Hepatocyte (in vitro differentiated cells): ENCODE measurements around the gene ZNF697.

ENCODE experiments used
- CTCF ChIP-seq: fragments of 200-600 bp; sonication (generic); IDR thresholded peaks from 2 replicates; pipeline ENCODE4 v1.5.1; 2016; ENCODE audit warnings: antibody characterized with exemption, mild to moderate bottlenecking; ENCODE audit not compliant: poor library complexity
- EZH2phosphoT487 ChIP-seq: fragments of 200-600 bp; sonication (generic); IDR thresholded peaks from one replicate; pipeline ENCODE4 v1.6.1; 2018; ENCODE audit warnings: antibody characterized with exemption, mild to moderate bottlenecking, low read depth, moderate library complexity; ENCODE audit not compliant: unreplicated experiment, severe bottlenecking

GRCh38 chr1:119600561-119600960 is 47.5 kb downstream of the ZNF697 start:
- TF ChIP-seq EZH2phosphoT487 (no peak), CTCF (no peak)
